Gastrocnemius medialis (tissue), 4 donors: ENCODE data around the gene DAB2IP.

ENCODE experiments used
- POLR2A ChIP-seq, 2 donors: fragments of 450-650 bp; IDR thresholded peaks; one replicate each; pipeline ENCODE4 v1.6.1; 2017; ENCODE audit warnings: antibody characterized with exemption in 2 of 2, mild to moderate bottlenecking in 2 of 2, moderate library complexity in 2 of 2
- TF ChIP-seq, protein P1 (sequence below), 5 experiments: fragments of 450-650 bp in 3 of 5; fragments of 200-600 bp in 2 of 5; sonication (generic) in 2 of 5; IDR thresholded peaks in 4 of 5; conservative IDR thresholded peaks in 1 of 5; 1 replicate in 4 of 5; 2 replicates in 1 of 5; pipeline ENCODE4 v1.5.1; 2016 to 2019; ENCODE audit warnings: antibody characterized with exemption in 5 of 5, mild to moderate bottlenecking in 3 of 5, moderate library complexity in 3 of 5

DNA sequence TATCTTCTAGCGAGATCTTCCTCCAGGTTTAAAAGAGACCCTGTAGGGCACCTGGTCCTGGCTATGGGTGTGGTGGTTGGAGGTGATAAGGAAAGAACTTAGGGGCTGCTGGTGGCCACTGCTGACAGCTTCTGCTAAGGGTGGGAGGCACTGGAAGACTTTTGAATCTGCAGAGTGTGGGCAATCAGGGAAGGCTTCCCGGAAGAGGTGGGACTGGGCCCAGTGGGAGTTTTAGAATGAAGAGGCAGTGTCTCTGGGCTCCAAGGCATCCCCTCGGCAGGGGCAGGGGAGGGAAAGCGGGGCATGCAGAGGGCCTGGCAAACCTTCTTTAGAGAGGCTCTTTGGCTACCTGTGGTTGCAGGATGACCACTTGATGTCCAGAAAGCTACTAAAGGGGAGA is 23.0 kb upstream of the DAB2IP start:
- TF ChIP-seq, protein P1, sequence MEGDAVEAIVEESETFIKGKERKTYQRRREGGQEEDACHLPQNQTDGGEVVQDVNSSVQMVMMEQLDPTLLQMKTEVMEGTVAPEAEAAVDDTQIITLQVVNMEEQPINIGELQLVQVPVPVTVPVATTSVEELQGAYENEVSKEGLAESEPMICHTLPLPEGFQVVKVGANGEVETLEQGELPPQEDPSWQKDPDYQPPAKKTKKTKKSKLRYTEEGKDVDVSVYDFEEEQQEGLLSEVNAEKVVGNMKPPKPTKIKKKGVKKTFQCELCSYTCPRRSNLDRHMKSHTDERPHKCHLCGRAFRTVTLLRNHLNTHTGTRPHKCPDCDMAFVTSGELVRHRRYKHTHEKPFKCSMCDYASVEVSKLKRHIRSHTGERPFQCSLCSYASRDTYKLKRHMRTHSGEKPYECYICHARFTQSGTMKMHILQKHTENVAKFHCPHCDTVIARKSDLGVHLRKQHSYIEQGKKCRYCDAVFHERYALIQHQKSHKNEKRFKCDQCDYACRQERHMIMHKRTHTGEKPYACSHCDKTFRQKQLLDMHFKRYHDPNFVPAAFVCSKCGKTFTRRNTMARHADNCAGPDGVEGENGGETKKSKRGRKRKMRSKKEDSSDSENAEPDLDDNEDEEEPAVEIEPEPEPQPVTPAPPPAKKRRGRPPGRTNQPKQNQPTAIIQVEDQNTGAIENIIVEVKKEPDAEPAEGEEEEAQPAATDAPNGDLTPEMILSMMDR (IDR thresholded peaks at IDR 0.05 in 4 of 5, conservative IDR thresholded peaks at IDR 0.05 in 1 of 5): no peak
- TF ChIP-seq POLR2A (IDR thresholded peaks at IDR 0.05): no peak
